SJSA1 (cell line): ENCODE results near the gene ZBED1. TPM values are rescaled to one million over a fixed set of nuclear protein-coding genes. Genes with fewer than 3 reads are reported as not detected.
"Not testable (repeated sequence)": the region's sequence is repeated elsewhere in the genome, so short reads cannot be mapped to it uniquely, and the experiment has no call there.

Experiments
- DNase-seq, 2 experiments: peaks; one replicate each; pipeline ENCODE4 v3.0.0-alpha.2; 2015 to 2020; ENCODE audit warnings: low spot score in 2 of 2, low read depth in 1 of 2
- H3K27ac ChIP-seq: fragments of 250-450 bp; sonication (Bioruptor Pico); 2 replicates; pipeline ENCODE4 v1.5.1; 2020; ENCODE audit warnings: mild to moderate bottlenecking, moderate library complexity
- H3K27me3 ChIP-seq: fragments of 250-450 bp; sonication (Bioruptor Pico); replicated peaks from 2 replicates; pipeline ENCODE4 v1.5.1; 2020; ENCODE audit warnings: mild to moderate bottlenecking, moderate library complexity
- H3K36me3 ChIP-seq: fragments of 250-450 bp; sonication (Bioruptor Pico); 2 replicates; pipeline ENCODE4 v1.5.1; 2020; ENCODE audit warnings: mild to moderate bottlenecking
- H3K4me1 ChIP-seq: fragments of 250-450 bp; sonication (Bioruptor Pico); replicated peaks from 2 replicates; pipeline ENCODE4 v1.6.1; 2021; ENCODE audit warnings: mild to moderate bottlenecking
- H3K4me3 ChIP-seq: fragments of 250-450 bp; sonication (Bioruptor Pico); 2 replicates; pipeline ENCODE4 v1.5.1; 2020; ENCODE audit warnings: mild to moderate bottlenecking
- H3K9me3 ChIP-seq: fragments of 250-450 bp; sonication (Bioruptor Pico); replicated peaks from 2 replicates; pipeline ENCODE4 v1.5.1; 2020; ENCODE audit warnings: mild to moderate bottlenecking
- total RNA-seq: library from RNA; depleted of rRNA; stranded (reverse); fragments of >200 nt; shearing (Covaris generic); gene quantifications from 2 replicates; pipeline ENCODE4 v1.2.3, GENCODE V29; 2014

The ZBED1 gene
- total RNA-seq, 1 experiment from 2014 or later, result 57.2 TPM

DNA sequence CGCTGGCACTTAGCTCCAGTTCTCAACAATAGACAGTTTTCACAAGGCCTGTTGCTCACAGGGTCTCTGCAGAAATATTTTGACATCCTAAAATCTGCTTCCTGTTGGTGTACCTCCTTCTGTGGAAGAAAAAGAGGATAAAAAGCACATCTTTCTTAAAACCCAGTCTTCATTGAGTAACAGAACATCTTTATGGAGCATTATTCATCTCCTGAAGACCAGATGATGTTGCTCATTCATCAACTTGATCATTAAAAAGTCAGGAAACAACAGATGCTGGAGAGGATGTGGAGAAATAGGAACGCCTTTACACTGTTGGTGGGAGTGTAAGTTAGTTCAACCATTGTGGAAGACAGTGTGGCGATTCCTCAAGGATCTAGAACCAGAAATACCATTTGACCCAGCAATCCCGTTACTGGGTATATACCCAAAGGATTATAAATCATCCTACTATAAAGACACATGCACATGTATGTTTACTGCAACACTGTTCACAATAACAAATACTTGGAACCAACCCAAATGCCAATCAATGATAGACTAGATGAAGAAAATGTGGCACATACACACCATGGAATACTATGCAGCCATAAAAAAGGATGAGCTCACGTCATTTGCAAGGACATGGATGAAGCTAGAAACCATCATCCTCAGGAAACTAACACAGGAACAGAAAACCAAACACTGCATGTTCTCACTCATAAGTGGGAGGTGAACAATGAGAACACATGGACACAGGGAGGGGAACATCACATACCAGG is 33.7 kb upstream of the ZBED1 start:
- not testable (repeated sequence) for H3K36me3 ChIP-seq, H3K27ac ChIP-seq, H3K4me1 ChIP-seq, DNase-seq, H3K9me3 ChIP-seq, H3K27me3 ChIP-seq, H3K4me3 ChIP-seq

DNA sequence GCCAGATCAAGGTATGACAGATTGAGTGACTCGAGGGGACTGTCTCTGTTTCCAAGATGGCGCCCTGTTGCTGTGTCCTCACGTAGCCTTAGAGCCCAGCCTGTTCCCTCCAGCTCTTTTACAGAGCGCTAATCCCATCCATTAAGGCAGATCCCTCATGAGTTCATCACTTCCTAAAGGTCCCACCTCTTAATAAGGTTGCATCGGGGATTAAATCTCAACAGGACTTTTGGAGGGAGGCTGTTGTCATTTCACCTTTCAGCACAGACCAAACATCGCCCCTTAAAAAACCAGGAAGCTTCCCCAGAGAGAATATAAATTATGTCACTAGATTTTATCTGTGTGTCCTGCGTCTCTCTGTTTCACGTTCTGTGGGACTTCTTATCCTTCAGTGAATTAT is 32.6 kb upstream of the ZBED1 start:
- H3K4me1 ChIP-seq, result no peaks in the 10 kb centered on the region
- H3K27me3 ChIP-seq, result no peaks in the 10 kb centered on the region
- H3K4me3 ChIP-seq, result no peak overlapping the region
- H3K36me3 ChIP-seq, result no peaks in the 10 kb centered on the region
- no peaks in the 10 kb centered on the region for H3K9me3 ChIP-seq
- no peak for DNase-seq
- H3K27ac ChIP-seq, result no peak overlapping the region

- no peaks in the 10 kb centered on the region for H3K9me3 ChIP-seq
- H3K27me3 ChIP-seq, result no peaks in the 10 kb centered on the region
- no peak overlapping the region for H3K27ac ChIP-seq
- no peak overlapping the region for H3K4me3 ChIP-seq
- no peaks in the 10 kb centered on the region for H3K36me3 ChIP-seq
- no peak for DNase-seq
- no peaks in the 10 kb centered on the region for H3K4me1 ChIP-seq
Measured at GRCh38 chrX:2526390-2526789, 25.6 kb upstream of the ZBED1 start.

DNA sequence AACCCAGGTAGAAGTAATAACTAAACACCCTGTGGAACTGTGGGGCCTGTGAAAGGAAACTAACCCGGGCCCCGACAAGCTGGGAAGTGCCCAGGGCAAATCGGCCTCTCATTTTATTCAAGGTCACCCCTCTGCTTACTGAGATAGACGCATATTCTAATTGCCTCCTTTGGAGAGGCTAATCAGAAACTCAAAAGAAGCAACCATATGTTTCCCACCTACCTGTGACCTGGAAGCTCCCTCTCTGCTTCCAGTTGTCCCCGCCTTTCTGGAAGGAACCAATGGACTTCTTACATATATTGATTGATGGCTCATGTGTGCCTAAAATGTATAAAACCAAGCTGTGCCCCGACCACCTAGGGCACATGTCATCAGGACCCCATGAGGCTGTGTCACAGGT is 23.1 kb upstream of the ZBED1 start:
- no peaks in the 10 kb centered on the region for H3K36me3 ChIP-seq
- no peak overlapping the region for H3K27ac ChIP-seq
- no peak overlapping the region for H3K4me3 ChIP-seq
- no peaks in the 10 kb centered on the region for H3K27me3 ChIP-seq
- H3K4me1 ChIP-seq, result no peaks in the 10 kb centered on the region
- DNase-seq, result no peak
- no peaks in the 10 kb centered on the region for H3K9me3 ChIP-seq

DNA sequence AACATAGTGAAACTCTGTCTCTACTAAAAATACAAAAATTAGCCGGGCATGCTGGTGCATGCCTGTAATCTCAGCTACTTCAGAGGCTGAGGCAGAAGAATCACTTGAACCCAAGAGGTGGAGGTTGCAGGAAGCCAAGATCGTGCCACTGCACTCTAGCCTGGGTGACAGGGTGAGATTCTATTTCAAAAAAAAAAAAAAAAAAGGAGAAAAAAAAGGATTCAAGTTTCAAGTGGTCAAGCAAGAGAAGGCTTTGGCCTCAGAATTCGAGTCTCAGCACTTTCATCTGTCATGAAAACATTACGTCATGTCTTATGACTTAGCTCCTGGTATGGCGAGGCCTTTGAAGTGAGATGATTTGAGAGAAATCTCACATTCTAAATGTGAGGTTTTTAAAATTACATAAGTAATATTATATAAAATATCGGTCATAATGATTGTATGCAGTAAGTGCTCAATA is 21.2 kb upstream of the ZBED1 start:
- Histone ChIP-seq H3K4me3 (no peak overlapping the region), H3K27me3 (no peaks in the 10 kb centered on the region), H3K27ac (no peak overlapping the region), H3K36me3 (no peaks in the 10 kb centered on the region), H3K4me1 (no peaks in the 10 kb centered on the region), H3K9me3 (no peaks in the 10 kb centered on the region)
- no peak for DNase-seq

- H3K9me3 ChIP-seq, result no peaks in the 10 kb centered on the region
- H3K36me3 ChIP-seq, result no peaks in the 10 kb centered on the region
- no peak for DNase-seq
- no peak overlapping the region for H3K27ac ChIP-seq
- no peaks in the 10 kb centered on the region for H3K4me1 ChIP-seq
- H3K27me3 ChIP-seq, result no peaks in the 10 kb centered on the region
- H3K4me3 ChIP-seq, result no peak overlapping the region
Measured at GRCh38 chrX:2521092-2521926, 20.5 kb upstream of the ZBED1 start.

DNA sequence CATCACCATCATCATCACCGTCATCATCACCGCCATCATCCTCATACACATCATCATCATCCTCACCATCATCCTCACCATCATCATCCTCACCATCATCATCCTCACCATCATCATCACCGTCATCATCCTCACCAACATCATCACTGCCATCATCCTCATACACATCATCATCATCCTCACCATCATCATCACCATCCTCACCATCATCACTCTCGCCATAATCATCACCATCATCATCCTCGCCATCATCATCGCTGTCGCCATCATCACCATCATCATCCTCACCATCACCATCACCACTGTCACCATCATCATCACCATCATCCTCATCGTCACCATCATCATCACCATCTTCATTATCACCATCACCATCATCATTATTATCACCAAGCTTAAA is 19.8 kb upstream of the ZBED1 start:
- no peak for DNase-seq
- no peak overlapping the region for H3K27ac ChIP-seq
- no peak overlapping the region for H3K4me3 ChIP-seq
- no peaks in the 10 kb centered on the region for H3K27me3 ChIP-seq
- H3K9me3 ChIP-seq, result no peaks in the 10 kb centered on the region
- no peaks in the 10 kb centered on the region for H3K36me3 ChIP-seq
- no peaks in the 10 kb centered on the region for H3K4me1 ChIP-seq

GRCh38 chrX:2519638-2520037 is 18.9 kb upstream of the ZBED1 start:
- not testable (repeated sequence) for H3K27me3 ChIP-seq, H3K27ac ChIP-seq, H3K4me3 ChIP-seq, H3K36me3 ChIP-seq, H3K9me3 ChIP-seq, DNase-seq, H3K4me1 ChIP-seq

GRCh38 chrX:2517055-2517454 is 16.3 kb upstream of the ZBED1 start:
- DNase-seq, result no peak
- Histone ChIP-seq H3K27me3 (no peaks in the 10 kb centered on the region), H3K36me3 (no peaks in the 10 kb centered on the region), H3K4me3 (no peak overlapping the region), H3K4me1 (no peaks in the 10 kb centered on the region), H3K27ac (no peak overlapping the region), H3K9me3 (no peaks in the 10 kb centered on the region)

DNA sequence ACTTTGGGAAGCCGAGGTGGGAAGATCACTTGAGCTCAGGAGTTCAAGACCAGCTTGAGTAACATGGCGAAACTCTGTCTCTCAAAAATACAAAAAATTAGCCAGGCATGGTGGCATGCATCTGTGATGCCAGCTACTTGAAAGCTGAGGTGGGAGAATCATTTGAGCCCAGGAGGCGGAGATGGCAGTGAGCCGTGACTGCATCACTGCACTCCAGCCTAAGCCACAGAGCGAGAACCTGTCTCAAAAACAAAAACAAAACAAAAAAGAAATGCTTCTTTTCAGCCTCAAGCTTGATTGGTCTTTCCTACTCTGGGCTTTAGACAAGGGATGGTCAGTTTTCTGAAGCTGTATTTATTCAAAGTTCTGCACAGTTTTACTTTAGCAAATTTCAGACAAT is 15.8 kb upstream of the ZBED1 start:
- Histone ChIP-seq H3K27me3 (no peaks in the 10 kb centered on the region), H3K4me1 (no peaks in the 10 kb centered on the region), H3K36me3 (no peaks in the 10 kb centered on the region), H3K27ac (no peak overlapping the region), H3K9me3 (no peaks in the 10 kb centered on the region), H3K4me3 (no peak overlapping the region)
- DNase-seq, result no peak

- Histone ChIP-seq H3K27ac (no peak overlapping the region), H3K9me3 (no peaks in the 10 kb centered on the region), H3K4me3 (no peak overlapping the region), H3K27me3 (no peaks in the 10 kb centered on the region), H3K4me1 (no peaks in the 10 kb centered on the region), H3K36me3 (no peaks in the 10 kb centered on the region)
- DNase-seq, result peak in 1 of 2 experiments; percentile 15
Measured at GRCh38 chrX:2514131-2514530, 13.4 kb upstream of the ZBED1 start.

GRCh38 chrX:2513121-2513664 is 12.4 kb upstream of the ZBED1 start:
- no peaks in the 10 kb centered on the region for H3K9me3 ChIP-seq
- peak in 1 of 2 experiments; percentile 27 for DNase-seq
- H3K36me3 ChIP-seq, result no peaks in the 10 kb centered on the region
- H3K4me3 ChIP-seq, result no peak overlapping the region
- H3K4me1 ChIP-seq, result no peaks in the 10 kb centered on the region
- no peak overlapping the region for H3K27ac ChIP-seq
- no peaks in the 10 kb centered on the region for H3K27me3 ChIP-seq

DNA sequence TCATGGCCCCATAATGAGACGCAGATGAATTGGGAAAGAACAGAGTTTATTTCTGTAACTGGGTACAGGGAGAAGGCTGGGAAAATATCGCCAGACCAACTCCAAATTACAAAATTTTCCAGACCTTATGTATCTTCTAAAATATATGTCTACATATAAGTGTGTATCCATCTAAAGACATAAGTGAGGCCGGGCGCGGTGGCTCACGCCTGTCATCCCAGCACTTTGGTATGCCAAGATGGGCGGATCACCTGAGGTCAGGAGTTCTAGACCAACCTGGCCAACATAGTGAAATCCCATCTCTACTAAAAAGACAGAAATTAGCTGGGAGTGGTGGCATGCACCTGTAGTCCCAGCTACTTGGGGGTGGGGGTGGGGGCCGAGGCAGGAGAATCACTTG is 11.7 kb upstream of the ZBED1 start:
- no peaks in the 10 kb centered on the region for H3K27me3 ChIP-seq
- no peak overlapping the region for H3K27ac ChIP-seq
- no peaks in the 10 kb centered on the region for H3K4me1 ChIP-seq
- H3K4me3 ChIP-seq, result no peak overlapping the region
- no peaks in the 10 kb centered on the region for H3K36me3 ChIP-seq
- H3K9me3 ChIP-seq, result no peaks in the 10 kb centered on the region
- DNase-seq, result no peak

- Histone ChIP-seq H3K9me3 (no peaks in the 10 kb centered on the region), H3K36me3 (no peaks in the 10 kb centered on the region), H3K4me1 (no peaks in the 10 kb centered on the region), H3K27ac (no peak overlapping the region), H3K4me3 (no peak overlapping the region), H3K27me3 (no peaks in the 10 kb centered on the region)
- DNase-seq, result no peak
Measured at GRCh38 chrX:2511326-2511725, 10.6 kb upstream of the ZBED1 start.
